IPS-11a (cell line): Measurements from ENCODE around the gene PDIA5.

ENCODE experiments used
- H3K4me3 ChIP-seq: one replicate; pipeline ENCODE4 v1.5.1; 2013; ENCODE audit warnings: low read depth, low read length, control low read depth

PDIA5 gene

DNA sequence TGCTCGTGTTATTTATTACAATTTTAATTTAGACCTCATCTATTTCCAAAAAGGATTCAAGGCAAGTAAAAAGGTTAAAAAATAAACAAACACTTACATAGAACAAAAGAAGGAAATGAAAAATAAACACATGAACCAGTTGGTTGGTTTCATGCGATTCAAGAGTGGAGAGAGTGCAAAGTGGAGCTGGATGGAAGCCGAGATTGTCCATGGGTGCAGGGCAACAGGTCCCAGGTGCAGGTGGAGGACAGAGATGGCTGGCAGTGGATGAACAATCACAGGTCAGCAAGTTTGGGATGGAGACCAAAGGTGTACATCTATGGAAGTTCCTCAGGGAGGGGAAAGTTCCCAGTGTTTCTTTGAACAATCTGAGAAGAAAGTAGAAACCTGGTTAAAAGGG lies 27.6 kb upstream of the PDIA5 start:
- H3K4me3 ChIP-seq = no peak overlapping the region

DNA sequence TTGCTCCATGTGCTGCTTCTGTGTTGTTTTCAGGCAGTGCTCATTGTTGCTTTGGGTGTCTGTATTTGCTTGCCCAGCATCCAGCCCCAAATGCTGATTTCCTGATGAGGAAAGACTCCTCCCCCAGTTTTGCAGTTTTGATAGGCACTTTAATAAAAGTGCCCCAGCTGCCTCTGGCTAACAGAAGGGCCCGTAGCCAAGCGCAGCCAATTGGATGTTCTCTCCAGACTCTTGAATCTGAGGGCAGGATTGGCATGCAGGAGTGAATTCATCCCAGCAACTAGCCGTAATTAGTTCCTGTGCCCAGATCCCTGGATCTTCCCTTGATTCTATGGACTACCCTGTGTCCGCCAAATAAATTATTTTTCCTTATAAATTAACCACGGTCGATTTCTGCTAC lies 24.4 kb upstream of the PDIA5 start:
- H3K4me3 ChIP-seq = no peak overlapping the region

DNA sequence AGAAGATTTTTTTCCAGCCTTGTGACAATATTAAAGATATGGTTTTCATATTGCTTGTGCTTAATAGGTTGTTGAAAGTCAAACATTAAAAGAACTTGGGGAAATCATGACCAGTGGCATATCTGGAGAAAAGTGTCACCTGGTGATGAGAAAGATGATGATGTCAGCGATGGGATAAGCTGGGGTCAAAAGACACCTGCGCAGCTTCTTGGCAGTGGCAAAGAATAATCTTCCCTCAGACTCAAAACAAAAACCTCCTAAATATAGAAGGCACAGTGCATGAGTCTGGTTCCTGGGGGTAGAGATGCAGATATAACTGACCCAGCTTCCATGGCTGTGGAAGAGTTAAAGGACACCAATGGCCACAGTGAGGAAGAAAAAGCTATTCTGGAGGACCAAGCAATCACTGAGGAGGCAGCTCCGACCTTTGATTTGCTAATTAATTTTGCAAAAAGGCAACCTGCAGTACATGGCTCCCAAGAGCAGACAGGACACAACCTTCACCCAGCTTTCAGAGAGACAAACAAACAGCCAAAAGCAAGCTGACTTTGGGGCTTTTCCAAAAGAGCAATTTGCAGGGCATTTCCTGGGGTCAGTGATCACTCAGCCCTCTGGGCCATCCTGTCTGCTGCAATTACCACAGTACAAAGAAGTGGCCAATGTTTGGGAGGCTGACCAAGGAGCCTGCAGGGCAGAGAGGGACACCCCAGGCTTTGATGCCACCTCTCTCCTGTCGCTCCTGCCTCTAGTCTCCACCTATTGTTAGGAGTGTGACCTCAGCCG lies 21.7 kb upstream of the PDIA5 start:
- no peak overlapping the region for H3K4me3 ChIP-seq

DNA sequence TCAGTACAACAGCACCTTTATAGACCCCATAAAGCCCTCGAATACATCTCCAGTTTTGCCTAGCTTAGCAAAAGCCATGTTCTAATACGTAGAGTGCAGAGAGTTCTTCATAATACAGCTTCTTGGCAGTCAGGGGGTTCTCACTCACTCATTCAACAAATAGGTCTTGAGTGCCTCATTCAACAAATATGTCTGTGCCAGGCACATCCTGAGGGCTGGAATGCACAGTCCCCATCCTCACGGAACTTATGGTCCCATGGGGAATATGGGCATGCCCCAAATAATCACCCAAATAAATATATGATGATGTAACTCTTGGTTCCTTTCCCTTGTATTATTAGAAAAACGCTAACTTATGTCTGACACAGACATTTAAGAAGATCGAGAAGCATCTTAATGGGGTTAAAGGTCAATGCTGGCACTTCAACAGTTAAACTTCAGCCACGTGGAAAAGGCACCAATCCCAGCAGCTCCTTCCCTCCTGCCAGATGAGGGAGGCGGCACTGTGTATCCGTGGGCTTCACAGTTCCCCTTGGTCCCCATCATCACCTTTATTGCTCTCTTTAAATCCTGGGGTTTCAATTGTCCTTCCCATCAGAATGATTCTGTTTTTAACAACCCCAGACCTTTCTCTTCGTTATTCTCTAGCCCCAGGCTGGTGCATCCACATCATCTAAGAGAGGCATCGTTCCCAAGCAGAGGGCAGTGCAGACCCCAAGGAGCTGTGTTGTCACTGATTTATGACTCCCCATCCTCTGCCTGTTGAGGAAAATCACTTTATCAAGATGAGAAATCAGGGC lies 20.4 kb upstream of the PDIA5 start:
- no peak overlapping the region for H3K4me3 ChIP-seq

DNA sequence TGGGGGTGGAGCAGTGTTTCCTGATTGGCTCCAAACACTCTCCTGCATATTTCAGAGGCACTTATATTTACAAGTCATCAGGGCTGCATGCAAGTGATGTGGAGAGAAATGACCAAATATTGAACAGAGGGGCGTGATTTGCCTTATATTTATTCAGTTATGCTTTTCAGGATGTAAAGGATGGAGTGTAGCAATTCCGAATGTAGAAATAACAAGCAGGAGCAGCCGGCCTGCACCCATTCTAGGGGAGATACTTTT lies 19.8 kb upstream of the PDIA5 start:
- no peak overlapping the region for H3K4me3 ChIP-seq

DNA sequence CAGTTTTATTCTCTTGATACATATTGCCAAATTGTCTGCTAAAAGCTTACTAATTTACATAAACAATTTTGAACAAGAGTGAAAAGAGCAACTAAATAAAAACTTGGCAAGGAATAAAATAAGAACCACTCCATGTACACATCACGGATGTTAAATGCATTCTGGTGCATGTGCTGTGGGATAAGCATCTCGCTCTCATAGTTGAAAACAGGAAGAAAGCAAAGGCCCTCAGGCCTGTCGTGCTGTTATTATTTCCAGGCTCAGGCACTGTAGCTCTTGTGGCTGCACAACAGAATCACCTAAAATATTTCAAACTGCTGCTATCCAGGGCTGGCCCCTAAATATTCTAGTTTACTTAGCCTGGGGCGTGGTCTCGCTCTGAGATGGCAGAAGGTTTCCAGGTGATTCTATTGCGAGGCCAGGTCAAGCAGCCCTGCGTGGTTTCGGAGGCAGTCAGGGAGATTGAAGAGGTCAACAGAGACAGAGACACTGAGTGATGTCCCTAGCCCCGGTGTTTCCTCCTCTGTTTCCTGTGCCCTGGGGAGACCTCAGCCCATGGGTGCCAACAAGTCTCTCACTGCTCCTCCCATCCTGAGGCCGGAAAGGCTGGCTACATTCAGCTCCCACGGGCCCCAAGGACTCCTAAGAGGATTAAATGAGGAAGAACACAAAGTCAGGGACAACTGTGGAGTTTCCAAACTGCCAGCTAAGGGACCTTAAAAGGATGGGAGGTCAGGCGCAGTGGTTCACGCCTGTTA lies 18.2 kb upstream of the PDIA5 start:
- no peak overlapping the region for H3K4me3 ChIP-seq

DNA sequence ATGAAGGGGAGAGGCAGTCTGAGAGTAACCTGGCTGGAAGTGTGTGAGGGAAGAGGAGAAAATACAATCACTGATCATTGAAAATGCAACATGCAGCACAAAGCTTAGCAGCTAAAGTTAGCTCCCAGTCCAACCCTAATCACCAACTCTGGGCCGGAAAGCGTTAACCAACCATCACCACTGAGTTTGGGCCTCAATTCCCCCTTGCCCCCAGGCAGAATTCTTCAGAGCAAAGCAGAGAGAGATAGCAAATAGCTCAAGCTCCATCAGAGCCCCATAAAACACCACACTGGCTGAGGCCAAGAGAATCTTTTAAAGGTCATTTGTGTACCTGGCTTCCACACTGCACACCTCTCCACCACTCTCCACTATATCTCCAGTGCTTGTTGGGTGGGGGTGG lies 16.2 kb upstream of the PDIA5 start:
- H3K4me3 ChIP-seq = no peak overlapping the region

DNA sequence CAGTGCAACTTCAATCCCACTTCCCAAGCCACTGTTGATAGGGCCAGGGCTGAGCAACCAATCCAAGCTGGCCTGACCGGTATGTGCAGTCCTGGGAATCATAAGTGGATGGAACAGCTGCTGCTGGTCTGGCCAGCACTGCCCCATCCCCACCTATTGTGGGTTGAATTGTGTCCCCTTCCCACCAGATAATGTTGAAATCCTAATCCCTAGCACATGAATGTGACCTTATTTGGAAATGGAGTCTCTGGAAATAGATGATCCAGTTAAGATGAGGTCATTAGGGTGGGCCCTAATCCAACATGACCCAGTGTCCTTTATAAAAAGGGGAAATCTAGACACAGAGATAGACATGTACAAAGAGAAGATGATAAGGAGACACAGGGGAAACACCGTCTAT lies 13.7 kb upstream of the PDIA5 start:
- H3K4me3 ChIP-seq = no peak overlapping the region

DNA sequence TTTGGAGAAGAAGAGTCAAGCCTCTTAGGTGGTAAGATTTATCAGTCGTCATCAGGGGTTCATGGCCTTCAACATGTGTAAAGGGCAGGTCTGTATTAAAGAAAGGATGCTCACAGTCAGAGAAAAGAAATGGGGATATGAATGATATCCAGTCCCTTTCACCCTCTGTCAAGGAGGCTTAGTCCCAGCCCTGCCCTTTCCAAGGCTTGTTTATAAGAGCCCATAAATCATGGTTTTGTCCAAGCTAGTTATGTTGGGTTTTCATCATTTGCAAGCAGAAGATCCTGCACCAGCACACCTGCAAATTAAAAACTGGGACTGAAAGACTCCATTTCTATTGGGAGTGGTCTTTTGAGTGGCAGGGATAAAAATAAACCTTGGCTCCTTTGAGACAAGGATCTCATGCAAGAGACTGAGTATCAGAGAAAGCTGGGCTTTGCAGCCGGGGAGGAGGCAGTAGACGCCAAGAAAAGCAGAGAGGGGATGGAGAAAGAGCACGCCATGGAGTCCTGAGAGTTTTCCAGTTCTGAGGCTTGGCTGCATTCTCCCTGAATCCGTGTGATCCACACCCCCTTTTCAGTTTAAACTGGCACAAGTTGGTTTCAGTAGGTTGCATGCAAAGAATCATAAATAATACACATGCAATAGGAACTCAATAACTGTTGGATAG lies 12.6 kb upstream of the PDIA5 start:
- no peak overlapping the region for H3K4me3 ChIP-seq

DNA sequence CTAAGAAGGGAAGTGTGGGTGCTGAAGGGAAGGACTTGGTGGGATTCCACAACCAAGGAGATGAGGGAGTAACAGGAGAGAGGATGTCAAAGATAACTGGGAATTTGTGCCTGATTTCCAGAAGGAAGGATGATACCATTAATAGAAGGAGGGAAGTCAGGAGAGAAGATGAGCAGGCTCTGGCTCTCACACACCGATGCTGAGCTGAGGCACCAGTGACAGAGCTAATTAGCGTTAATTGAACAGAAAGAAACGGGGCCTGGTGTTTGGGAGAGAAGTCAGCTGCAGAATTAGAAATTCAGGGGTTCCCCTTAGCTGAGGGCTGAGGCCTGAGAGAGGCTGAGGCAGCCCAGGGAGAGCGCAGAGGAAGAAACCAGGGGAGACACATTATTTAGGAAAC lies 11.9 kb upstream of the PDIA5 start:
- no peak overlapping the region for H3K4me3 ChIP-seq

DNA sequence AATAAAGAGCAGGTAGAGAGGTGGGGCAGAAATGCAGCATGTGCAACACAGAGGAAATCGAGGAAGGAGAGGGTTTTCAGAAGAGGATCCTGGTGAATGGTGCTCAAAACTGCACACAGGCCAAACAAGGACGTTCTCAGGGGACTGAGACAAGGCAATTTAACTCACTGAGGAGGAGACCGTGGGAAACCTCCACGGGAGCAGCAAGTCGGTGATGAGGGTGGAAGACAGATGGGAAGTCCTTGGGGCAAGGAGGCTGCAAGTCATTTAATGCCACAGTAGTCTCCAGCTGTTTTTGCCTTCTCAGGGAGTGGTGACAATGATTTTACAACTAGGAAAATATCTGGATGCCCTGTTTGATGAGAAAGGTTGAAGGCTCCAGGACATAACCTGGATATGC lies 11.5 kb upstream of the PDIA5 start:
- no peak overlapping the region for H3K4me3 ChIP-seq

DNA sequence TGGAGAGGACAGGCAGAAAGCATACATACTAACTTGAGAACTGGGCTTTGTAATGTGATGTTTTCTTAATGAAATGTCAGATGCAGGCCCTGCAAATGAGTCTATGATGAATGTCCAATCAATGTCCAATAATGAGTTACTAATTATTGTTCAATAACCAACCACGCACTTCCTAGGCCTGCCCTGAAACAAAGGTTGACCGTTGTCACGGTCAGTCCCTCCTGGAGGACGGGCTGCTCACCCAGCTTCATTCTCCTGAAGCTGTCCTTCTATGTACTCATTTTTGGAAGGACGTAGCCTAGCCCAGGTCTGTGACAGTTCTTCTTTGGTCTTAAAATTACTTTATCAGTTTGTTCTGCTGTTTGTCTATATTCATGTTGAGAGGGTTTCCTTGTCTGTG lies 8.3 kb upstream of the PDIA5 start:
- no peak overlapping the region for H3K4me3 ChIP-seq

DNA sequence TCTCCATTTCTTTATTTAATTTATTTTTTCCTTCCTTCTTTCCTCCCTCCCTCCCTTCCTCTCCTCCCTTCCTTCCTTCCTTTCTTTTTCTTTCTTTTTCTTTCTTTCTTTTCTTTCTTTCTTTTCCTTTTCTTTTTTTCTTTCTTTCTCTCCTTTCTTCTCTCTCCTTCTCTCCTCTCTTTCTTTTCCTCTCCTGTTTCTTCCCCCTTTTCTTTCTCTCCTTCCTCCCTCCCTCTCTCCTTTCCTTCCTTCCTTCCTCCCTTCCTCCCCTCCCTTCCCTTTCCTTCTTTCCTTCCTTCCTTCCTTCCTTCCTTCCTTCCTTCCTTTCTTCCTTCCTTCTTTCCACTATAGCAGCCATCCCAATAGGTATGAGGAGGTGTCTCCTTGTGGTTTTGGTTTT lies 6.8 kb upstream of the PDIA5 start:
- no peak overlapping the region for H3K4me3 ChIP-seq

DNA sequence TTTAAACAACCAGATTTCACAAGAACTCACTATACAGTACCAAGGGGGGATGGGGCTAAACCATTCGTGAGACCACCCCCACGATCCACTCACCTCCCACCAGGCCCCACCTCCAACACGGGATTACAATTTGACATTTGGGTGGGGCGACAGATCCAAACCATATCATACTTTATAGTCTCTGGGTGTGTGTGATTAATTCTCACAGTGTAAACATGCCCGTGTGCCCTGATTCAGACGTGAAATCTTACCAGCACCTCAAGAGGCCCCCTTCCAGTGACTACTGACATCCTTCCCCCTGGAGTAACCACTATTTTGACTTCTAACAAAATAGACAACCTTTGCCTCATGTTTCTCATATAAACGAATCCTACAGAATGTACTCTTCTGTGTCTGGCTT lies 5.0 kb upstream of the PDIA5 start:
- H3K4me3 ChIP-seq = no peak overlapping the region

DNA sequence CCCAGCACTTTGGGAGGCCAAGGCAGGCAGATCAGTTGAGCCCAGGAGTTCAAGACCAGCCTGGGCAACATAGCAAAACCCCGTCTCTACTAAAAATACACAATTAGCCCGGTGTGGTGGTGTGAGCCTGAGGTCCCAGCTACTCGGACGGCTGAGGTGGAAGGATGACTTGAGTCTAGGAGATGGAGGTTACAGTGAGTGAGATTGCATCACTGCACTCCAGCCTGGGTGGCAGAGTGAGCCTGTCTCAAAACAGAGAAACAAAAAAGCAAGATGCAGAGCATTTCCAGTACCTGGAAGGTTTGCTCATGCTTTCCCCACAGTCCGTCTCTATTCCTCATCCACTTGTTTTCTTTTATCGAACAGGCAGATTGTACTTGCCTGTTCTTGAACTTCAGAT lies 3.8 kb upstream of the PDIA5 start:
- no peak overlapping the region for H3K4me3 ChIP-seq

DNA sequence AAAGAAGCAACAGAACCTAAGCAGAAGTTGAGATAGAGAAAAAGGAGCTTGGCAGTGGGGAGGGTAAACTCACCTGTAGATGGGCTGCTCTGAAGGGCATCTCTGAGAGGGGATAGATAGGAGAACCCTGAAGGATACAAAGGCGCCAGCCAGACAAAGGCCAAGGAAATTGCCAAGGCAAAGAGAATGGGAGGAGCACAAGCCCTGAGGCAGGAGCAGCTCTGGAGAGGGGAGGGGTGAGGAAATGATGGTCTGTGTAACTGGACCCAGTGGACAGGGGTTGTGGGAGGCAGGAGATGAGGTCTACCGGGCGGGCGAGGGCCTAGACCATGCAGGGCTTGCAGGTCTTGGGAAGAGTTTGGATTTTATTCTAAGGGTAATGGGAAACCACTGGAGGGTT lies 2.3 kb upstream of the PDIA5 start:
- H3K4me3 ChIP-seq = no peak overlapping the region

DNA sequence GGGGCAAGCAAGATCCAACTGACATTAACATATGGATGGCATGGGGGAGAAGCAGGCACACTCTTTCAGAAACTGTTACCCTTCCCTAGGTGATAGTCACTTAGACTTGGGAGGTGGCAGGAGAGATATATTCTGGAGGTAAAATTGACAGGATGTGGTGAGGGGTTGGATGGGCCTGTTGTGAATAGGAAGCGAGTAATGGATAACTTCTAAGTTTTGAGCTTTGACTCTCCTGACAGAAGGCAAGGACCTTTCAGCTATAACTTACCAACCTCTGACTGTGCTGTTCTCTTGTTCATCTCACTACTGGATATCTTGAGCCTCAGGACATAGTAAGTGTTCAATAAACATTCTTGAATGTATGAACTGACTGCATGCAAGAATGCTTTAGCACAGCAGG lies 1.9 kb upstream of the PDIA5 start:
- no peak overlapping the region for H3K4me3 ChIP-seq

DNA sequence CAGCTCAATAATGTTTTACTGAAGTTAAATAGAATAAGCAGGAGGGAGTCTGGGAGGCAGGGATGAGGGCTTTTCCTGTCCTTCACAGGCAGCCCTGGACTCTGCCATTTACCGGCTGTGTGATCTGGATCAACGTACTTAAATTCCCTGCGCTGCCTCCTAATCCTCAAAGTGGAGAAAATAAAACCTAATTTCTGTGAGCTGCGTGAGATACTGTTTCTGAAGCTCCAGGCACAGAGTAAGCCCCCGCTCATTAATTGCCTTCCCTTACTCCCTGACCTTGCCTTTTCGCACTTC lies 278 bp upstream of the PDIA5 start:
- no peak overlapping the region for H3K4me3 ChIP-seq

DNA sequence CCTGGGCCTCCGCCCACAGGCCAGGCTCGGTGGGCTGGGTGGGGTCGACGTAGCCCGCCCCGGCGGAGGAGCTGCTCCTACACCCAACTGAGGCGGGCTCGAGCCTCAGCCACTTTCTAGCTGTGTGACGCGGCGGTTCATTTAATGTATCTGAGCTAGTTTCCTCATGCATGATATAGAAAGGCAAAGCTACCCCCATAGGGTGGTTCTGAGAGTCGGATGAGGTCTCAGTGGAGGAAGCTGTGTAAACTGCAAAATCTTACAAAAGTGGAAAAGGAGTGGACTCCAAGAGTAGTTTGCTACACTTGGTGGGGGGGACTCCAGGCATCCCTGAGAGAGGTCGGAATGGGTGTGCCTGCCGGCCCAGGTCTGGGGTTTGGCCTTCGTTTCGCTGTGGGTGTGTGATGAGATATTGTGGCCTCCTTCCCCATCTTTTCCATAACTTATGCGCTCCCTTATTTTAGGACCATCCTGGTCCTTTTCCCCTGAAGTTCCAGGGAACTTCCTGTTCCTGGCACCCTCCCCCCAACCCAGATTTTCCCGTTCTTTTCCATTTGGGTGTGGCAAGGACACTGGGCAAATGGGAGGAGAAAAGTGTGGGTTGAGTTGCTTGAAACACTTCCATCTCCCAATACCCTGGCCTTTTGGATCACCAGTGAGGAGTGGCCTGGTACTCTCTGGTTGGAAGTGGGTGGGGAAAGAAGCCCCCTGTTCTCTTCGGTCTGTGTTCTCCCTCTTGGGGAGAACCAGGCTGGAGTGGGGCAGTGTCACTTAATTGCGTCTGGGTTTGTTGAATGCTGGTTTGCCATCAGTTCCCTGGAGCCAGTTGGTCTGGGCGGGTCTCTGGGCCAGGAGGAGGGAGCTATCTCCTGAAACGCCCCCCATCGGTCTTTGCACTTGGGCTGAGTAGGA lies 1.1 kb downstream of the PDIA5 start:
- H3K4me3 ChIP-seq = peak overlapping the region; percentile 81

DNA sequence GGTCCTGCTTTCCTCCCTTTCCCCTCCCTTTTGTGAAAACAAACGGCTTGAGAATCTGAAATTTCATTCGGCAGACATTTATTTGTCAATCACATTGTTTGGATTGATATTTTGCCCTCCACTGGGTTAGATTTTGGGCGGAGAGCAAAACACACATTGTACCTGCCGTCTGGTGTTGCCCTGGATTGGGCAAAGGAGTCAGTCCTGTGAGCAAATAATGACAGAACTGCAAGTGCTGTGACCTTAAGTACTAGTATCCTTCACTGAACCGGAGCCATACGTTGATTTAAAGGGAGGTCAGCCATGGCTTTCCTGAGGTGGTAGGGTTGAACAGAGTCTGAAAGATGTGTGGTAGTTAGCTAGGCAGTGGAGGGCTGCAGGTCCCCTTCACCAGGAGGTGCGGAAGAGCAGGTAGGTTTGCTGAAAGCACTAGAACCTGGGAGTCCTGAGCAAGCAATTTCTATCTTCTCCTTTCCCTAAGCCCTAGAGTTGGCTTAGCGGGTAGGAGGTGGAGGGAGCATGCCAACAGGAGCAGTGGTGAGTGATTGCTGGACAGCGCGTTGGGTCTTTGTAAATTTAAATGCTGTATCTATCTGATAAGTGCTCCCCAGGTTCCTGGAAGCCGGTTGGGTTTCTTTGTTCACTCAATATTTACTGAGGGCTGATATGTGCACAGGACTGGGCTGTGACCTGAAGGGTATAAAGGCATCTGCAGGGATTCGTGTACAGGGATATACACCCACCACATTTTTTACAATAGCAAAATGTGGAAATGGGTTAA lies 2.0 kb downstream of the PDIA5 start:
- peak overlapping the region; percentile 8 for H3K4me3 ChIP-seq
